ENCODE measurements around the gene OR1N1. TPM values are rescaled to one million over a fixed set of nuclear protein-coding genes. Genes with fewer than 3 reads are reported as not detected.

The OR1N1 gene
- total RNA-seq, 3 donors from 2014 or later, result not detected

DNA sequence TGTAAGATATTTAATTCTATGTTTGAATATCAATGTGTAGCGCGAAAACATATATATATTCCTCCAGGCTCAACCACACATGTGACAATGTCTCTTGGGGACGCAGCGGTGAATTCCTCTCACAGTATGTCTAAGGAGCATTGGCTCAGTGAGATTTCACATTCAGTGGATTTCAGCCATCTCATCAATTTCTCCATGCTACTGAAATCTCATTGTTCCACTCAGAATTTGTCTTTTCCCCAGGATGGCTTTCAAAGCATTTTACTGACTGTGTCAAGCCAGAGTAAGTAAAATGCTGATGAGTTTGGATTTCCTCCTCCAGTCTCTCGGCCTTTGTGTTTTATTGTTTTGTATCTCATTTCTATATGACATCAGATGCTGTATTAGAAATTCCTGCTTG is 48.0 kb downstream of the OR1N1 start:
- TF ChIP-seq, protein P1, sequence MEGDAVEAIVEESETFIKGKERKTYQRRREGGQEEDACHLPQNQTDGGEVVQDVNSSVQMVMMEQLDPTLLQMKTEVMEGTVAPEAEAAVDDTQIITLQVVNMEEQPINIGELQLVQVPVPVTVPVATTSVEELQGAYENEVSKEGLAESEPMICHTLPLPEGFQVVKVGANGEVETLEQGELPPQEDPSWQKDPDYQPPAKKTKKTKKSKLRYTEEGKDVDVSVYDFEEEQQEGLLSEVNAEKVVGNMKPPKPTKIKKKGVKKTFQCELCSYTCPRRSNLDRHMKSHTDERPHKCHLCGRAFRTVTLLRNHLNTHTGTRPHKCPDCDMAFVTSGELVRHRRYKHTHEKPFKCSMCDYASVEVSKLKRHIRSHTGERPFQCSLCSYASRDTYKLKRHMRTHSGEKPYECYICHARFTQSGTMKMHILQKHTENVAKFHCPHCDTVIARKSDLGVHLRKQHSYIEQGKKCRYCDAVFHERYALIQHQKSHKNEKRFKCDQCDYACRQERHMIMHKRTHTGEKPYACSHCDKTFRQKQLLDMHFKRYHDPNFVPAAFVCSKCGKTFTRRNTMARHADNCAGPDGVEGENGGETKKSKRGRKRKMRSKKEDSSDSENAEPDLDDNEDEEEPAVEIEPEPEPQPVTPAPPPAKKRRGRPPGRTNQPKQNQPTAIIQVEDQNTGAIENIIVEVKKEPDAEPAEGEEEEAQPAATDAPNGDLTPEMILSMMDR (IDR thresholded peaks at IDR 0.05), result no peak
- Histone ChIP-seq H3K4me1 (ENCODE audit: low read depth) (no peaks in the 10 kb centered on the region), H3K36me3 (ENCODE audit: low read depth) (no peaks in the 10 kb centered on the region), H3K9me3 (no peaks in the 10 kb centered on the region), H3K4me3 (no peak overlapping the region)
- intact Hi-C loops (cut with DNase I, micrococcal nuclease), result no loop called here
- DNase-seq, result no peak
- no peak for ATAC-seq

DNA sequence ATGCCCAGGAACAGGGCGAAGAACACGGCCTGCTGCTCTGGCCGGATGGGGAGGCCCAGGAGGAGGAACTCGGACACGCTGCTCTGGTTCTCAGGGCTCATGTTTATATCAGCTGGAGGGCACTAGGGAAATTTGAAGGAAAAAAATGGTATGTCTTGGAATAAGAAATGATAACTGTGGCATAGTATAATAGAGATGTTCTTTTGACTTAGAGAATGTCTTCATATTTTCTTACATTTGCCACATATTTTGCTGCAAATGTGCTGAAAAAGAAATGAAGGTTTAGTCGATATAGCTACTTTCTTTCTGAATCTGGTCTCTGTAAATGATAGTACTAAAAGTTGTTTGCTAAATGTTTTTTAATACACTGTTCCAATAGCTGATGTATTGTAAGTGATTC is 49.3 kb downstream of the OR1N1 start, which contains the start of gene OR1J1:
Gene OR1J1 (minus strand): TSS at position 101 of the 400 bp plus-strand sequence. CDS start 0 bp downstream, at position 101.
- DNase-seq, result no peak
- H3K4me3 ChIP-seq, result no peak within 1 kb of the TSS
- intact Hi-C loops (cut with DNase I, micrococcal nuclease), result no loop called here
- no peaks in the 10 kb centered on the region for H3K36me3 ChIP-seq (ENCODE audit: low read depth)
- TF ChIP-seq, protein P1 (IDR thresholded peaks at IDR 0.05), result no peak
- no peak for ATAC-seq
- H3K9me3 ChIP-seq, result no peaks in the 10 kb centered on the region
- H3K4me1 ChIP-seq (ENCODE audit: low read depth), result no peaks in the 10 kb centered on the region

DNA sequence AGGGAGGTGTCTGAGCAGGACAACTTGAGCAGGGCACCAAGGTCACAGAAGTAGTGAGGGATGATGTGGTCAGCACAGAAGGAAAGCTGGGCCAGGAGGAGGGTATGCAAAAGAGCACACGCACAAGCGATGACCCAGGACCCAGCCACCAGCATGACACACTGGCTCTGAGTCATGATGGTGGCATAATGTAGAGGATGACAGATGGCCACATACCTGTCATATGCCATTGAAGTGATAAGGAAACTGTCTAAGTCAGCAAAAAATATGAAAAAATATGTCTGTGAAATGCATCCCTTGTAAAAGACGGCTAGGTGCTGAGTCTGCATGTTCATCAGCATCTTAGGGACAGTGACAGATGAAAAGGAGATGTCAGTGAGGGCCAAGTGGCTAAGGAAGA is 49.7 kb downstream of the OR1N1 start:
- DNase-seq, result no peak
- Histone ChIP-seq H3K4me1 (ENCODE audit: low read depth) (no peaks in the 10 kb centered on the region), H3K4me3 (no peak overlapping the region), H3K9me3 (no peaks in the 10 kb centered on the region), H3K36me3 (ENCODE audit: low read depth) (no peaks in the 10 kb centered on the region)
- ATAC-seq, result no peak
- intact Hi-C loops (cut with DNase I, micrococcal nuclease), result no loop called here
- TF ChIP-seq, protein P1 (IDR thresholded peaks at IDR 0.05), result no peak

Other genes with a start within 250 kb of the OR1N1 start
- gene PTGS1, start 156.3 kb downstream of the OR1N1 start, total RNA-seq, result 100 to 1,000 TPM in 1 of 3 donors, 10 to 100 TPM in 1, 1 to 10 TPM in 1; 8.8 to 192 (median 15.3) TPM
- not detected for gene OR1J1, start 49.4 kb downstream of the OR1N1 start, total RNA-seq
- gene OR1J2, start 16.5 kb downstream of the OR1N1 start, total RNA-seq, result not detected
- gene OR1J4, start 8.2 kb downstream of the OR1N1 start, total RNA-seq, result not detected
- gene OR1N2, start 25.8 kb upstream of the OR1N1 start, total RNA-seq, result not detected
- under 1 TPM in 1 of 3 donors, not detected in 2; 0.19 TPM for gene OR1L8, start 56.1 kb upstream of the OR1N1 start, total RNA-seq
- not detected for gene OR1Q1, start 87.4 kb upstream of the OR1N1 start, total RNA-seq
- not detected for gene OR1B1, start 130.3 kb upstream of the OR1N1 start, total RNA-seq
- gene OR1L1, start 134.4 kb upstream of the OR1N1 start, total RNA-seq, result not detected
- gene OR1L3, start 147.8 kb upstream of the OR1N1 start, total RNA-seq, result not detected
- not detected for gene OR1L4, start 196.7 kb upstream of the OR1N1 start, total RNA-seq
- not detected for gene OR1L6, start 215.0 kb upstream of the OR1N1 start, total RNA-seq

Measured in mucosa of descending colon (tissue), 3 donors.